H7 (cell line): ENCODE results near the gene STAG1. TPM values are rescaled to one million over a fixed set of nuclear protein-coding genes. Genes with fewer than 3 reads are reported as not detected.

ENCODE experiments used
- DNase-seq: peaks from one replicate; pipeline ENCODE4 v3.0.0; 2012
- H3K27me3 ChIP-seq: 2 replicates; pipeline ENCODE4 v1.6.0; 2011; ENCODE audit warnings: mild to moderate bottlenecking, low read length; ENCODE audit not compliant: control insufficient read depth, insufficient read depth
- H3K36me3 ChIP-seq: replicated peaks from 2 replicates; pipeline ENCODE4 v1.5.1; 2011; ENCODE audit warnings: low read length; ENCODE audit not compliant: control insufficient read depth, insufficient read depth
- H3K4me3 ChIP-seq: 2 replicates; pipeline ENCODE4 v1.5.1; 2011; ENCODE audit warnings: low read depth, mild to moderate bottlenecking, control low read depth, low read length, moderate library complexity; ENCODE audit not compliant: insufficient read depth
- total RNA-seq: library from RNA; depleted of rRNA; stranded (reverse); fragments of >200 nt; shearing (Covaris generic); gene quantifications from 2 replicates; pipeline ENCODE4 v1.2.3, GENCODE V29; 2014

STAG1 gene
- total RNA-seq, 1 experiment from 2014 or later = 11.6 TPM

GRCh38 chr3:136703429-136703828 lies 48.7 kb downstream of the STAG1 start:
- no peak overlapping the region for H3K4me3 ChIP-seq
- no peaks in the 10 kb centered on the region for H3K27me3 ChIP-seq
- no peak for DNase-seq
- H3K36me3 ChIP-seq = no peaks in the 10 kb centered on the region

DNA sequence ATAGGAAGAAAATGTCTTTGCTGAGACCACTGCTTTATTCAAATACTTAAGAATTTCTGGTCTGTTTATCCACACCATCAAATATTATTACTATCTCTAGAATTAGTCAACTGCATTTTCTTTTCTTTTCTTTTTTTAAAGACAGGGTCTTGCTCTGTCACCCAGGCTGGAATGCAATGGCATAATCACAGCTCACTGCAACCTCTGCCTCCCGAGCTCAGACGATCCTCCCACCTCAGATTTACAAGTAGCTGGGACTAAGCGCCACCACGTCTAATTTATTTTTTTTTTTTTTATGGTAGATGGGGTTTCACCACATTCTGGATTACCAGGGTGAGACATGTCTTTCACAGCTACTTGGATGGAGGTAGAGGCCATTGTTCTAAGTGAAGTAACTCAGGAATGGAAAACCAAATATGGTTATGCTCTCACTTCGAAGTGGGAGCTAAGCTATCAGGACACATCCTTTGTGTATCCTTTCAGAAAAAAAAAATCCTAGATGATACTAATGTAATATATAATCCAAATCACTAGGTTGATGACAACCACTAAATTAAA lies 52.8 kb downstream of the STAG1 start:
- Histone ChIP-seq H3K36me3 (no peaks in the 10 kb centered on the region), H3K27me3 (no peaks in the 10 kb centered on the region), H3K4me3 (no peak overlapping the region)
- DNase-seq = no peak

- Histone ChIP-seq H3K4me3 (no peak overlapping the region), H3K36me3 (no peaks in the 10 kb centered on the region), H3K27me3 (no peaks in the 10 kb centered on the region)
- no peak for DNase-seq
These were observed 53.8 kb downstream of the STAG1 start for GRCh38 chr3:136698361-136698760.

DNA sequence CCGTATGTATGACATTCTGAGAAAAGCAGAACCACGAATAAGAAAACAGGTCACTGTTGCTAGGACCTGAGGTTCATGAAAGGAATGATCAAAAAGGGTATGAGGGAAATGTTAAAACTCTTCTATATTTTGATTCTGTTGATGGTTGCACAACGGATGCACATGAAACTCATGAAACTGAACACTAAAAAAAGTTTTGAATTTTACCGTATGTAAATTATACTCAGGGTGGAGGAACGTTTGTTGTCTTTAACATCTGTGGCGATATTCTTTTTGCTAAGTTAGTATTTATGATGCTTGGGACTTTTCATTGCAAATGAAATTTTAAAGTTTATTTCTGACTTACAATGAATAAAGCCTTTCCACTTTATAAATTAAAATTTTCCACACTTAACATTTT lies 55.4 kb downstream of the STAG1 start:
- DNase-seq = no peak
- Histone ChIP-seq H3K4me3 (no peak overlapping the region), H3K36me3 (no peaks in the 10 kb centered on the region), H3K27me3 (no peaks in the 10 kb centered on the region)

DNA sequence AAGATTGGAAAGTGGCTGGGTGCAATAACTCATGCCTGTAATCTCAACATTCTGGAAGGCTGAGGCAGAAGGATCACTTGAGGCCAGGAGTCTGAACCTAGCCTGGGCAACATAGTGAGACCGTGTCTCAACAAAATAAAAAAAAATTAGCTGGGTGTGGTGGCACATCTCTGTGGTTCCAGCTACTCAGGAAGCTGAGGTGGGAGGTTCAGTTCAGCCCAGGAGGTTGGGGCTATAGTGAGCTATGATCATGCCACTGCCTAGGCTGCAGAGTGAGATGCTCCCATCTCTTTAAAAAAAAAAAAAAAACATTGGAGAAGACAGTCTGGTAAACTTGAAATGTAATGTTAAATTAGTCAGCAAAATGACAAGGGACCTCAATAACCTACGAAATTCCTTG lies 57.9 kb downstream of the STAG1 start:
- Histone ChIP-seq H3K36me3 (no peaks in the 10 kb centered on the region), H3K27me3 (no peaks in the 10 kb centered on the region), H3K4me3 (no peak overlapping the region)
- DNase-seq = no peak

DNA sequence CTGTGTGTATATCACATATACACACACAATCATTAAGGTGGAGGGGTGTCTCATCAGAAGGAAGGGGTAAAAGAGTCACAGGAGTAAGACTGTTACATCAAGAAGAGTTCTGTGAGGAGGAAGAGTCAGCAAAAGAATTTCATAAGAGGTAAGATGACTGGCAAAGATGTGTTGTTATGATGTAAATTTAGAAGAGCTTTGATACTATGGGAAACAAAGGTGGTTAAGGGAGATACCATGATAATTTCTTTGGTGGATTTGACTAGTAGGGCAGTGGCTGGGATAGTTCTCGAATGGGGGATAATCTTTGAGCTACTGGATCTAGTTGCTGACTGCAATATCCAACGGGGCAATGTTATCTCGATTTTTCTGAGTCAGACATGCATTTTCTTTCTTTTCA lies 61.6 kb downstream of the STAG1 start:
- no peak for DNase-seq
- H3K4me3 ChIP-seq = no peak overlapping the region
- no peaks in the 10 kb centered on the region for H3K36me3 ChIP-seq
- H3K27me3 ChIP-seq = no peaks in the 10 kb centered on the region

DNA sequence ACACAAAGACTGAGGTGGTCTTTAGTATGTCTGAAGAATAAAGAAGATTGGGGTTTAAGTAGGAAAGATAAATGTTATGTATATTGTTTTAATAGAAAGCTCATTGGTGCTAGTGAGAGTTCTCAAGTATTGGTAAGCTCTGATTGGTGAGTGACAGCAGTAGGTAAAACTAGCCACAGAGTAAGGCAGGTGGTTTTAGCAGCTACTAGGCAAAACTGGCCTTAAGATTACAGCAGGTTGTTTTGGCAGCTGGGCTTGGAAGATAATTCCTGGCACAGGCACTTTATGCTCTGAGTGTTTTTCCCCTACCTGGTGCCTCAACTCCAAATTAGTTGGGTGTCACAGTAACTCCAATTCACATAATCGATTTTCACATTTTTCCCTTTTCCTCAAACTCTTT lies 66.3 kb downstream of the STAG1 start:
- H3K36me3 ChIP-seq = no peaks in the 10 kb centered on the region
- H3K4me3 ChIP-seq = no peak overlapping the region
- H3K27me3 ChIP-seq = no peaks in the 10 kb centered on the region
- DNase-seq = no peak

- Histone ChIP-seq H3K36me3 (no peaks in the 10 kb centered on the region), H3K27me3 (no peaks in the 10 kb centered on the region), H3K4me3 (no peak overlapping the region)
- no peak for DNase-seq
These were observed 69.4 kb downstream of the STAG1 start for GRCh38 chr3:136682740-136683312.

DNA sequence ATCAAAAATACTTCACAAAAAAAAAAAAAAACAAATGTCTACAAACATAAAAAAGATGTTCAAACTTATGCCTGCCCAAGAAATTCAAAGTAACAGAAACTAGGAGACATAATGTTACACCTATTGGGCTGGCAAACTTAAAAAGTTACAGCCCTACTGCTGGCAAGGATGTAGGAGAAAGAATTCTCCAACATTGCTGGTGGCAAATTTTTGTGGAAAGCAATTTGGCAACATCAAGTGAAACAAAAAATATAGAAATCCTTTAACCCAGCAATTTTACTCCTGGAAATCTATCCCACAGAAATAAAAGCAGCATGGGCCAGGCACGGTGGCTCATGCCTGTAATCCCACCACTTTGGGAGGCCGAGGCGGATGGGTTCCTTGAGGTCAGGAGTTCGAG lies 73.2 kb downstream of the STAG1 start:
- Histone ChIP-seq H3K4me3 (no peak overlapping the region), H3K36me3 (no peaks in the 10 kb centered on the region), H3K27me3 (no peaks in the 10 kb centered on the region)
- no peak for DNase-seq

- Histone ChIP-seq H3K27me3 (no peaks in the 10 kb centered on the region), H3K36me3 (no peaks in the 10 kb centered on the region), H3K4me3 (no peak overlapping the region)
- no peak for DNase-seq
These were observed 76.2 kb downstream of the STAG1 start for GRCh38 chr3:136676009-136676408.

GRCh38 chr3:136675150-136675858 lies 76.9 kb downstream of the STAG1 start:
- no peak for DNase-seq
- Histone ChIP-seq H3K27me3 (no peaks in the 10 kb centered on the region), H3K36me3 (no peaks in the 10 kb centered on the region), H3K4me3 (no peak overlapping the region)

GRCh38 chr3:136672457-136672856 lies 79.7 kb downstream of the STAG1 start:
- DNase-seq = no peak
- Histone ChIP-seq H3K36me3 (no peaks in the 10 kb centered on the region), H3K4me3 (no peak overlapping the region), H3K27me3 (no peaks in the 10 kb centered on the region)

DNA sequence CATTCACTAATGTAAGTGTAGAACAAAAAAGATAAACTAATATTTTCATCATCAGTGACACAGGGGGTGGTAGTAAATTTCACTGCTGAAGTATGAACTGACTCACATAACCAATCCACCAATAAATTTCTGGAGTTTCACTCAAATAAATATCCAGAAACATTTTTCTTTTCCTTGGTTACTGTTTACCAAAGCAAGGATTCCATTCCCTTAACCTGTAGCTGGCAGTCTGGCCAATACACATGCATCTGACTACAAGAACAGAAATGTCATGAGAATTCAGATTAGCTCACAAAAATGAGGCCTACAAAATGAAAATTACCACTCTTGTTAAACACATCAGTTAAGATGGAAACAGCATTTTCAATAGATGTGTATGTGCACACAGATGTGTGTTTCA lies 80.3 kb downstream of the STAG1 start:
- Histone ChIP-seq H3K4me3 (no peak overlapping the region), H3K36me3 (no peaks in the 10 kb centered on the region), H3K27me3 (no peaks in the 10 kb centered on the region)
- no peak for DNase-seq

GRCh38 chr3:136670166-136670565 lies 82.0 kb downstream of the STAG1 start:
- Histone ChIP-seq H3K27me3 (no peaks in the 10 kb centered on the region), H3K4me3 (no peak overlapping the region), H3K36me3 (no peaks in the 10 kb centered on the region)
- DNase-seq = no peak

- no peak overlapping the region for H3K4me3 ChIP-seq
- DNase-seq = no peak
- no peaks in the 10 kb centered on the region for H3K27me3 ChIP-seq
- H3K36me3 ChIP-seq = no peaks in the 10 kb centered on the region
These were observed 85.1 kb downstream of the STAG1 start for GRCh38 chr3:136667081-136667480.
